Mesothelial cell of epicardium (in vitro differentiated cells): ENCODE results near the gene CHAF1A. TPM values are rescaled to one million over a fixed set of nuclear protein-coding genes. Genes with fewer than 3 reads are reported as not detected.

Experiments used
- DNase-seq, 2 experiments: peaks; one replicate each; pipeline ENCODE4 v3.0.0; 2021; ENCODE audit warnings: low spot score in 2 of 2; ENCODE audit not compliant: unreplicated experiment in 2 of 2
- H3K27ac Mint-ChIP-seq: 2 replicates; pipeline ENCODE4 v1.8.0; 2021; ENCODE audit warnings: mixed read lengths
- H3K27me3 Mint-ChIP-seq: 2 replicates; pipeline ENCODE4 v1.8.0; 2021; ENCODE audit warnings: low read depth, mixed read lengths
- H3K36me3 Mint-ChIP-seq: 2 replicates; pipeline ENCODE4 v1.8.0; 2021; ENCODE audit warnings: mixed read lengths
- H3K4me1 Mint-ChIP-seq: 2 replicates; pipeline ENCODE4 v1.8.0; 2021; ENCODE audit warnings: mixed read lengths
- H3K4me3 Mint-ChIP-seq: 2 replicates; pipeline ENCODE4 v1.8.0; 2021; ENCODE audit warnings: mild to moderate bottlenecking, moderate library complexity, mixed read lengths
- H3K9me3 Mint-ChIP-seq: 2 replicates; pipeline ENCODE4 v1.8.0; 2021; ENCODE audit warnings: mixed read lengths
- total RNA-seq: library from RNA; stranded (reverse); gene quantifications from 3 replicates; pipeline ENCODE4 v1.2.1, GENCODE V29; 2021
- TF ChIP-seq, protein P1 (sequence below): fragments of 200-600 bp; sonication (generic); IDR thresholded peaks from one replicate; pipeline ENCODE4 v1.5.0; 2021; ENCODE audit warnings: antibody characterized with exemption; ENCODE audit not compliant: unreplicated experiment

The CHAF1A gene
- total RNA-seq, 1 donor from 2014 or later: 33.1 TPM

DNA sequence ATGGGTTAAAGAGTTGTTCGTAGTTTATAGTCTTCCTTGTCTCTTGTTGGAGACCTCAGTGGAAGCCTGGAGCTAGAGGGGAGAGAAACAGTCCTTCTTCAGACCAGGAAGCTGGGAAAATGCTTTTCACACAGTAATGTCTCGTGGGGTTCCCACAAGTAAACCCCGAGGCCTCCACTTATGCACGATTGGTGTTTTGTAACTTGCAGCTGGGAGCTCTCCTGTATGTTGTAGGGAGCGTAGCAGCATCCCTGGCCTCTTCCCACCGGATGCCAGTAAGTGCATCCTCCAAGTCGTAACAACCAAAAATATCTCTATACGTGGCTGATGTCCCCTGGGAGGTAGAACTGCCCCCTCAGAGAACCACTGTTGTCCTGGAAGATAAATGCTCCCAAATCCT lies 3.5 kb downstream of the CHAF1A start:
- Mint-ChIP-seq H3K27ac (no peak overlapping the region), H3K4me1 (peaks cover 23% of the 10 kb centered on the region), H3K36me3 (peaks cover 4% of the 10 kb centered on the region), H3K27me3 (no peaks in the 10 kb centered on the region), H3K9me3 (no peaks in the 10 kb centered on the region), H3K4me3 (no peak overlapping the region)
- TF ChIP-seq, protein P1, sequence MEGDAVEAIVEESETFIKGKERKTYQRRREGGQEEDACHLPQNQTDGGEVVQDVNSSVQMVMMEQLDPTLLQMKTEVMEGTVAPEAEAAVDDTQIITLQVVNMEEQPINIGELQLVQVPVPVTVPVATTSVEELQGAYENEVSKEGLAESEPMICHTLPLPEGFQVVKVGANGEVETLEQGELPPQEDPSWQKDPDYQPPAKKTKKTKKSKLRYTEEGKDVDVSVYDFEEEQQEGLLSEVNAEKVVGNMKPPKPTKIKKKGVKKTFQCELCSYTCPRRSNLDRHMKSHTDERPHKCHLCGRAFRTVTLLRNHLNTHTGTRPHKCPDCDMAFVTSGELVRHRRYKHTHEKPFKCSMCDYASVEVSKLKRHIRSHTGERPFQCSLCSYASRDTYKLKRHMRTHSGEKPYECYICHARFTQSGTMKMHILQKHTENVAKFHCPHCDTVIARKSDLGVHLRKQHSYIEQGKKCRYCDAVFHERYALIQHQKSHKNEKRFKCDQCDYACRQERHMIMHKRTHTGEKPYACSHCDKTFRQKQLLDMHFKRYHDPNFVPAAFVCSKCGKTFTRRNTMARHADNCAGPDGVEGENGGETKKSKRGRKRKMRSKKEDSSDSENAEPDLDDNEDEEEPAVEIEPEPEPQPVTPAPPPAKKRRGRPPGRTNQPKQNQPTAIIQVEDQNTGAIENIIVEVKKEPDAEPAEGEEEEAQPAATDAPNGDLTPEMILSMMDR: no peak
- DNase-seq: no peak

GRCh38 chr19:4406626-4407025 lies 4.2 kb downstream of the CHAF1A start:
- H3K4me1 Mint-ChIP-seq: peaks cover 18% of the 10 kb centered on the region

GRCh38 chr19:4409123-4409933 lies 6.9 kb downstream of the CHAF1A start:
- no peak overlapping the region for H3K4me3 Mint-ChIP-seq
- H3K4me1 Mint-ChIP-seq: peaks cover 3% of the 10 kb centered on the region
- H3K27ac Mint-ChIP-seq: no peak overlapping the region
- no peaks in the 10 kb centered on the region for H3K27me3 Mint-ChIP-seq
- DNase-seq: no peak
- H3K9me3 Mint-ChIP-seq: no peaks in the 10 kb centered on the region
- TF ChIP-seq, protein P1: no peak
- peaks cover 7% of the 10 kb centered on the region for H3K36me3 Mint-ChIP-seq

More at GRCh38 chr19:4406626-4407025, 4.2 kb downstream of the CHAF1A start:
- Mint-ChIP-seq H3K27ac (no peak overlapping the region), H3K27me3 (no peaks in the 10 kb centered on the region), H3K4me3 (no peak overlapping the region), H3K36me3 (peaks cover 4% of the 10 kb centered on the region), H3K9me3 (no peaks in the 10 kb centered on the region)
- no peak for DNase-seq
- TF ChIP-seq, protein P1: no peak

DNA sequence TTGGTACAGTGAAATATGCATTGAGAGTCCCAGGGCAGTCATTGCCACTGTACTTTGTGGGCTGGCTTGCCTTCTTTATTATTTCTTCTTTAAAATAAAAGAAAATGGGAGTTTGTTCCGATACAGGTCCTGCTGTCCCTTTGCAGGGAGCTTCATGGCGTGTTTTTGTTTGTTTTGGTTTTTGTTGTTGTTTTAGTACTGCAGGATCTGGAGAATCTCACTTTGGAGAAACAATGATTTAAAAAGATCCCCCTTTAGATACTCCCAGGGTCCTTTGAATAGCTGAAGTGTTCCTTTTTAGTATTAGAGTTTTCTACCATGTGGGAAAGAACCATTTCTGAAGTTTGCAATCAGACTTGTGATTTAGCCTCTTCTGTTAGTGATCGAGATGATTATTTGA lies 11.1 kb downstream of the CHAF1A start:
- TF ChIP-seq, protein P1: no peak
- no peak overlapping the region for H3K27ac Mint-ChIP-seq
- peaks cover 17% of the 10 kb centered on the region for H3K4me1 Mint-ChIP-seq
- peaks cover 10% of the 10 kb centered on the region for H3K36me3 Mint-ChIP-seq
- no peaks in the 10 kb centered on the region for H3K9me3 Mint-ChIP-seq
- H3K4me3 Mint-ChIP-seq: no peak overlapping the region
- H3K27me3 Mint-ChIP-seq: no peaks in the 10 kb centered on the region
- no peak for DNase-seq

- H3K36me3 Mint-ChIP-seq: peaks cover 6% of the 10 kb centered on the region
- peak overlapping the region; percentile 81 for H3K27ac Mint-ChIP-seq
- no peak overlapping the region for H3K4me3 Mint-ChIP-seq
- no peaks in the 10 kb centered on the region for H3K9me3 Mint-ChIP-seq
- peaks cover 17% of the 10 kb centered on the region for H3K4me1 Mint-ChIP-seq
- H3K27me3 Mint-ChIP-seq: no peaks in the 10 kb centered on the region
- no peak for DNase-seq
- TF ChIP-seq, protein P1: no peak
These were observed 11.8 kb downstream of the CHAF1A start for GRCh38 chr19:4414144-4414799.
